GM21825 (cell line): ENCODE results near the gene OSBPL3.
A peak's percentile ranks its signal among the peaks of the same experiment; 100 is the strongest.

Experiments
- ATAC-seq: cut with Tn5 transposase; IDR thresholded peaks from one replicate; pipeline ENCODE4 v1.9.1; 2021; ENCODE audit warnings: mild to moderate bottlenecking, moderate library complexity; ENCODE audit not compliant: unreplicated experiment

The OSBPL3 gene

DNA sequence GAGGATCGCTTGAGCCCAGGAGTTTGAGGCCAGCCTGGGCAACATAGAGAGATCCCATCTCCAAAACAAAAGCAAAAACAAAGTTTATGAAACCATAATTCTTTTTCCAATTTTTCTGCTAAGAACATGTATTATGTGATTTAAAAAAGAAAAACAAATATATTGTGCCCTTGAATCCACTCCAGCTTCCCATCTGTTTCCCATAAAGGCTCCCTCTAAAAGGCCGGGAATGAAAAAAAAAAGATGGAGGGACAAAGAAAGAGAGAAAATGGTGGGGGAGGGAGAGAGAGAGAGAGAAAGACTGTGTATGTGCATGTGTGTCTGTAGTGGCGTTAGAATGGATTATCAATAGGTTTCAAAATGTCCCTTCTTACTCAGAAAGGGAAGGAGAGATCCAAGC is 202.2 kb downstream of the OSBPL3 start:
- ATAC-seq = no peak

DNA sequence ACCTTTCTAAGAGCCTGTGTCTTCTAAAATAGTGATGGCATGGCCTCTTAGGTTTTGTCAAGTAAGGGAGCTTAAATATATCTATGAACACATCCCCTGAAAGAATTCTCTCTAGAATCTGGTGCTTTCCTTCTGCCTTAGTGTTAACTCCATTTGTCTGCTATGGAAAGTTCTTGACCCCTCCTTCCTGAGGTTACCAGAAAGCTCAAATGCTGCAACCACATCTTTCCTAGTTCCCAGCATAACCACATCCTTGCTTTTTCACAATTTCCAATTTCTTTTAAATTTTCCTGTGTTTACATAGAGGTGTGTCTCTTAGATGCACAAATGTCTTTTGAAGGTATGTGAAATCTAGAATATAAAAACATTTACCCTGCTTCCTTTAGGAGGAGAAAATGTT is 206.3 kb downstream of the OSBPL3 start:
- ATAC-seq = no peak

DNA sequence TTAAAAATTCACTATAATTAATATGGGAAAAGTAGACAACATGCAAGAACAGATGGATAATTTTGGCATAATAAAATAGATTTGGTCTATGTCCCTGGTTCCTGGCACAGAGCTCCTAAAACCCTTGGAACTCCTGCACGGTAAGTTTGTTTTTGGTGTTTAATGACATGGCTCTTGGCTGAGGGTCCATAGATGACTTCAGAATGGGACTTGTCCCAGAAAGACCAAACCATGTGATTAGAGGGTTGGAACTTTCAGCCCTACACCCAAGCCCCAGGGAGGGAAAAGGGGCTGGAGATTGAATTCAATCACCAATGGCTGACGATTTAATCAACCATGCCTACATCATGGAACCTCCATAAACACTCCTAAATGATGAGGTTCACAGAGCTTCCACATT is 210.1 kb downstream of the OSBPL3 start:
- ATAC-seq = no peak

DNA sequence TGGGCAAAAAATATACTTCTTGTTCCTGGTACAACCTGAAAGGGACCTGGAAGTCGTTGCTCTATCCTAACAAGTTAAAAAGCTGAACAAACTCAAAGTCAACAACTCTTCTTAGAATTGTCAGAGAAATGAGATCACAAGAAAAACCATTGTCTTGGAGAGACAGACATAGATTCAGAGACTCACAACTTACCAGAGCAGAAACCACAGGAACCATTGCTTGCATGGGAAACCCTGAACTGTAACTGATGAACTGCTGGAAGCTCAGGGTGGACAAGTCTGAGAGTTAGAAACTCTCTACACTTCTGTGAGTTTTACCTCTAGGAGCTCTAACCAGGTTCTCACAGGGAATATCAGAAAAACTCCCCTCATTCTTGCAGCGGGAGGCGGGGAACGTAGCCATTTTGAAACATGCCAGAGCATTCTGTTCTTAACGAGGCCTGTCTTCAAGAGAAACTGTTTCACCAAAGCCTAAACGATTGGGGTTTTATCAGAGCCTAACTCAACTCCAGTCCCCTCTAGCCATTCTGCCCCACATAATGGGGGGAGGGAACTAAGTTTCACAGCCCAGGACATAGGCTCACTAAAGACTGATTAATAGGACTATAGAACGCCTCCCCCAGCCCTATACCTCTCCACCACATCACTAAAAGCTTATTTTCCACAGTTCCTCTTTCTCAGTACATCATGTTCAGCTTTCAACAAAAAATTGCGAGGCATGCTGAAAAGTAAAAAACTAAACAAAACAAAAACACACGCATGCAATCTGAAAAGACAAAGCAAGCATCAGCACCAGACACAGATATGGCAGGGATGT is 210.8 kb downstream of the OSBPL3 start:
- ATAC-seq = no peak

DNA sequence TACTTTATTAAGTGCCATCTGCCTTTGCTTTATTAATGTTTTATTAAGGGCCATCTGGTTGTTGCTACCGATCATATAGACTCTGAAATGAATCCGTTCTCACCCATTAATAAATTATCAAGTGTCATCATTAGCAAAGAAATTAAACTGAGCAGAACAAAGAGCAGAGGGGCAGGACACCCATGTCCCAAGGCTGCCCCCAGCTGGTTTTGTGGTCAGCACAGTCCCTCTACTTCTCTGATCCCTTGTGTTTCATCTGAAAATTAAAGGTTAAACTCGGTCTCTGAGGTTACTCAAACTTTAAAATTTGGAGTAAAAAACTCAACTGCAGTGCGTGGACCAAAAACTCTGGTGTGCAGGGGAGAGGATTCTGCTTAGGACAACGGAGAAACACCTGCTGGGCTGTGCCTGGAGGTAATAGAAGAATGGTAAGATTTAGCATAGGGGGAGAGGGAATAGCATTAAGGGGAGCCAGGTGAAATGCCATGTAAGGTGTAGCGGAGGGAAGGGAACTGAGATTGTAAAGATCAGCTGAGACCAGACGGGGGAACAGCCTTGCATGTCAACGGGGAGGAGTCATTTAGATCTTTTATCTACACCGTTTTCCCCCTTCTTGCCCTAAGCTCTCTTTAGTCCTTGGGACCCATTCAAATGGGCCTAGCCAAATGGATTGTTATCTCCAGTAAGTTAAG is 212.0 kb downstream of the OSBPL3 start:
- no peak for ATAC-seq

DNA sequence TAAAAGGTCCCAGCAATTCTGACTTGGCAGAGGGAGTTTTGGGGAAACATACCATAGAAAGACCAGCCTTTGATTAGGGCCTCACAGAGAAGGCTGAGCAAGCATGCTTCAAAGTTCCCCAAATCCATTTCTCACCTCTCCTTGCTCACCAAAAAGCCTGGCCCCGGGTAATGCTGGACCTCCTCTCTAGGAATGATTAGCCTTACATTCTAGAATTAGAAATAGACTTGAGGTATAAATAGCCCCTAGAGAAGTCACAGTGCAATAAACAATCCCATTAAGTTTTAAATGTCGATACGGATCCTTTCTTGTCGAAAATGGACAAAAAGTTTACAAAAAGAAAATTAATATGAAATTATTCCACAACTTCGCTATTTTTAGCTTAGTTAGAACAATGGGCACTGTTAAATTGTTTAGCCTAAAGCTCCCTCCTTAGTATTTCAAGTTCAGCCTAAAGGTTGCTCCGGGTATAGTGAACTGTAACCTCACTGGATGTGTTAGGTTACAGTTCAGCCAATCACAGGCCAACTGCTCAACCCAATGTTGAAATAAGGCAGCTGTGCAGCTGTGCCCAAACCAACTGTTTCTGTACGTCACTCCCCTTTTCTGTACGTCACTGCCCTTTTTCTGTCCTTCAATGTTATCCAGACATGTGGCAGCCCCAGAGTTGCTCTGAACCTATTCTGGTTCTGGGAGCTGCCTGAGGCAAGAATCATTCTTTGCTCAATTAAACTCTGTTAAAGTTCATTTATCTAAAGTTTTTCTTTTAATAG is 214.8 kb downstream of the OSBPL3 start:
- no peak for ATAC-seq

- ATAC-seq = no peak
Measured at GRCh38 chr7:24764011-24764410, 216.0 kb downstream of the OSBPL3 start.

- no peak for ATAC-seq
Measured at GRCh38 chr7:24763303-24763901, 216.6 kb downstream of the OSBPL3 start.

DNA sequence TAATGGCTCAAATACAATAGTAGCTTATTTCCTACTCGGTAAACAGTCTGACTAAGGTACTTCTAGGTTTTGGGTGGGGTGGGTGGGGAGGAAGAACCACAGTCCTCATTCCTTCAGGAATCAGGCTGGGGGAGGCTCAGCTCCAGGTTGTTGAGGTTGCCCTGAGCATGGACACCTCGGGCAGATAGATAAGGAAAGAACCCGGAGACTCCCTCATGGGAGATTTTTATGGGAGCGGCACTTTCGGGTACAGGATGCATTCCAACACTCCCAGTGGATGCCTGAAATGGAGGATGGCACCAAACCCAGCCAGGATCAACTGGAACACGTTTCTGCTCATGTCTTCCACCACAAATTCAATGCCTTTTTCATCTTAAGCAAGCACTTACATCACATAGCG is 217.2 kb downstream of the OSBPL3 start:
- ATAC-seq = no peak

GRCh38 chr7:24760968-24761367 is 219.0 kb downstream of the OSBPL3 start:
- ATAC-seq = no peak

DNA sequence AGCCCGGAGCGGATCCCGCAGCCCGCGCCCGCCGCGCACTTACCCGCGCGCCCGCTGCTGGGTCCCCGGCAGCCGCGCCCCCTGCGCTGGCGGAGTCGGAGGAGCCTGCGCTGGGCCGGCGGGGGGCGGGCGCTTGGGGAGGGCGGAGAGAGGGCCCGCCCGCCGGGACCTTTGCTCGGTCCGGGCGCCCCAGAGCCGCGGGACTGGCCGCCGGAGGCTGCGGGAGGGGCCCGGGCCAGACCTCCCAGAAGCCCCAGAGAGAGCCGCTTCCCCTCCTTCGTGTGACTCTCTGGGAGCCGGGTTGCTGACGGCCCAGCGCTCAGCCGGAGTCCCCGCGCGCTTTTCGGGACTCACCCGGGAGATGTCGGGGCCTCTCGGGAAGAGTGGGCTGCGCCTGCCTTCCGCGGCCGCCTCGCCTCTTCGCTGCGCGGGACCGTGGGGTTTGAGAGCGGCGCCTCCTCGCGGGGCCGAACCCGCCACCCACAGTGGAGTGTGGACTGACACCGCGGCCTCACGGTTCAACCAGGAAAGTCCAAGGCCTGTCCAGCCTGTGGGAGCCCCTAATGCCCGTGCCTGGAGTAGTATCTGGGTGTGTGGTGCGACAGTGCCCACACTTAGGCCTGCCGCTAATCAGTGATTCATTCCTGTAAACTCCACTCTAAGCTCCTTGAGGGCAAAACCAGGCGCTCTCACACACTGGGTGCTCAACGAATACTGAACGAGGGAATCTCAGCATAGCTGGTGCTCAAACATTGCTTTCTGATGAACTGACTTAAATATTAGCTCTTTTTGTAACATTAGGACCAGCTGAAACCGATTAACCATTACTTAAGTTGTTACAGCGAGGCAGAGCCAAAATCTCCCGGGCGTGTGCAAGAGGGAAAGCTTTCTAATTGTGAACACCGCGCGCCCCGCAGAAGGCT is 222.4 kb downstream of the OSBPL3 start, which contains the start of gene GSDME:
GSDME (minus strand) TSS at position 112 of the 923 bp plus-strand sequence. CDS start 7,690 bp downstream, outside the sequence.
- ATAC-seq = peak; percentile 64

DNA sequence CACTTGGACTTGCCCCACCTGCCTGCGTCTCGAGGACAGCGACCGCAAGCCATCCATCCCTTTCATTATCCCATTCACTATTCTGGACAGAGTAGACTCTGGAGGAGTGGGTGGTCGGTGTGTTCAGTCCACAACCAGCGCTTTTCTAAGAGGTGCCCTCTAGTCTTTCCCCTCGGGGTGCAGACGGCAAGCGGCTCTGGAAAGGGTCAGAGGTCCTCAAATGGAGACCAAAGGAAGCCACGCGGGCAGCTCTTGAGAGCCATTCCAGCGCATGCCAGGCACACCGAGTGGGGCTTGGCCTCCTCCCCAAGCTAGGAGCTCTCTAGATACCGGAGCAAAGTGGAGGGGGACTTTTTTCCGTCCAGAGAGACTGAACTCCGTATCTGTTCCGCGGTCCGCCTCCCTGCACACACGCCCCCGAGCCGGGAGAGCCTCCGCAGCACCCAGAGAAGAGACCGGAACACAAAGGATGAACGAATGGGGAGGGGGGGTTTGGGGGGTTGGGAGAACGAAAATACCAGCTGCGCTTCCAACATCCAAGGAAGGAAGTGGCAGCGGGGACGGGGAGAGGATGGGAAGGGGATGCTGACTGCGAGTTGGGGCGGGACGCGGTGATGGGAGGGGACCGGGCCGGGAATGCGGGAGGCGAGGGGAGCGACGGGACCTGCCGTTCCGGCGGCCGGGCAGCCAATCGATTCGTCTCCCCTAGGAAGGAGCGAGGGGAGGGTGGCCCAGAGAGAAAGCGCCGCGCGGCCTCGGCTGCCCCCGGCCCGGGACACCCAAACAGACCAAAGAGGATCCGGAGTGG is 223.2 kb downstream of the OSBPL3 start:
- peak; percentile 20 for ATAC-seq

DNA sequence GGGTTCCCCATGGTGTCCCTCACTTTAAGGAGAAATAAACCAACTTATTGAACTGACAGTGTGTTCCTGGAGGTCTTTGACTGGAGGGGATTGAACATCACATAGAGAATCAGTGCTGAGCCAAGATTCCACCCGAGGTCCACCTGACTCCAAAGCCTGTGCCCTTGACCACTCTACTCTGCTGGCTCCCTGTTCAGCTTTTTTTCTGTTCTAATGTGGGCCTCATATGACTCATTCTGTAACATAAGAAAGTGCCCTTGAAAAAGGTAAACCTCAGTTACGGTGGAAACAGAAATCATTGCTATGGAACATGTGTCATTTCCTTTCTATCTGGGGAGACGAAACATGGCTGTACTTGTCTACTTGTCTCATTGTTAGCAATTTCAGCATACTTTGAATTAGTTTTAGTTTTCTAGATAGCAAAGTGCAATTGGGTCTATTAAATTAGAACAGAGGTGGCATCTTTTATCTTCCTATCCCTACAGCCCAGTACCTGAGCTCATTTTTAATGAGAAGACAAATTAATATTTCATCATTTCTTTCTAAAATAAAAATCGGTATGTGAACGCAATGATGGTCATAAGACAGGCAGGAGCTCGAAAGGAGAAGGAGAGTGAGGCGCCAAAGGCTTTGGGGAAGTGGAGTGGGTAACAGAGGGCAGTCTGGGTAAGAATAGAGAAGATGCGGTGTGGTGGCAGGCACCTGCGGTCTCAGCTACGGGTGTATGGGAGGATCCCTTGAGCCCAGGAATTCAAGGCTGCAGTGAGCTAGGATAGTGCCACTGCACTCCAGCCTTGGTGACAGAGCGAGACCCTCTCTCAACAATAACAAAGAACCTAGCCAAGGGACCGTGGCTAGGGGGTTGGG is 224.2 kb downstream of the OSBPL3 start:
- peak; percentile 62 for ATAC-seq

DNA sequence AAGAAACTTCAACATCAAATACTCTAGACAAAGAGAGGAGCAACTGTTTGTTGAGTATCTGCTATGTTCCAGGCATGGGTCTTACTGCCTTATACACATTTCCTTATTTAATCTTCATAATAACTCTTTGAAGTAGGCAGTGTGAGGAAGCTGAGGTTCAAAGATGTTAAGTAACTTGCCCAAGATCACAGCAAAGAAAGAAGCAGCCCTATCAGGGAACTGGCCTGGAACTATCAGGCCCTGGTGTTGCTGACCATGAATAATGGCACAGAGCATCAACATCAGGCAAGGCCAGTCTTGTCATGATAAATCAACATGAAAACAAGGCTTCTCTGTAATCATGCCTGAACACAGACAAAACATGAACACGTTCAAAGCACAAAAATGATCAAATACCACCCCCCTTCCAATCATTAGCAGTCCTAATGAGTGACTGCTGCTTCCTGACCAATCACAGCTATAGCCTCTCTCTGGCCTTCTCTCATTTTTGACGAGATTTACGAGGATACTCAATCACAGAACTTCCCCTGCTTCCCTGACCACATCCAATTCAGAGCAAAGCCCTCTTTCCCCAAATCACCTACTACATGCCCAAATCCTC is 225.0 kb downstream of the OSBPL3 start:
- ATAC-seq = no peak

- ATAC-seq = no peak
Measured at GRCh38 chr7:24752073-24752800, 227.7 kb downstream of the OSBPL3 start.

DNA sequence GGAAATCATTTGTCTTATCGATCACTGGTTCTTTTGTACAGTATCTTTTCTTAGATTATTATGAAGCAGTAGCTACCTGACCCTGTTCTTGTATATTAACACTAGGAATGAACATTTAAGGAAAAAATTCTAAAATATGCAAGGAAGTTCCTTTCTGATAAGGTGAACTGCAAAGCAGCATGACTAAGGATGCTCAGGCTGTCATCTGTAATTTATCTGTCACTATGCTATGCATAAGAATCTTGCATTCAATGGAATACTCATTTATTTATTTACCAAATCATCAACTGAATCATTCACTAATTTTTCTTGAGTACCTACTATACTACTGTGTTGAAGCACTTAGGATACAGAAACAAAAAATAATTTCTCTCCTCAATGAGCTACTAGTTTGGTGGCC is 228.5 kb downstream of the OSBPL3 start:
- no peak for ATAC-seq

DNA sequence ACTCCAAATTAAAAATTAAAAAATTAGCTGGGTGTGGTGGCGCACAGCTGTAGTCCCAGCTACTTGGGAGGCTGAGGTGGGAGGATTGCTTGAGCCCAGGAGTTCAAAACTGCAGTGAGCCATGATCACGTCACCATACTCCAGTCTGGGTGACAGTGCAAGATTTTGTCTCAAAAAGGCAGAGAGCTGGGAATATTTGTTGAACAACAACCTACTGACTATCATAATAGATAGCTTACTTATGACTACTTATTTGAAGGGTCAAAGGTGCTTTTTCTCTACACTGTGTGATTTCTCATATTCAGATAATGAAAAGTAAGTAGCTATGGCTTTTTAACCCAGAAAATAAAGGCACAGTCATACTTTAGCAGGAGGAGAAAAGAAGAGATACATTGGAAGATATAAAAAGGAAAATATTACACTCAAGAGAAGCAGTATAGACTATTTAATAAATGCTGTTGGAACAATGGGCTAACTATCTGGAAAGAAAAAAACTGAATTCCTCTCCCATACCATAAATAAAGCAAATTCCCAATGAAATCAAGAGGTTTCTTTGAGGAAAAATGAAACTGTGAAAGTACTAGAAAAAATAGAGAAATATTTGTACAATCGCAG is 229.4 kb downstream of the OSBPL3 start:
- no peak for ATAC-seq
